H1 (cell line): Measurements from ENCODE around the gene ATXN7. TPM values are rescaled to one million over a fixed set of nuclear protein-coding genes. Genes with fewer than 3 reads are reported as not detected.

Experiments
- CEBPB ChIP-seq: IDR thresholded peaks from 2 replicates; pipeline ENCODE4 v1.6.1; 2012; ENCODE audit warnings: low read depth, low read length
- CHD2 ChIP-seq: IDR thresholded peaks from 2 replicates; pipeline ENCODE4 v1.6.1; 2012; ENCODE audit warnings: low read length, improper control_type of control experiment
- CREB1 ChIP-seq: IDR thresholded peaks from 2 replicates; pipeline ENCODE4 v1.6.1; 2012; ENCODE audit warnings: inconsistent platforms
- CTCF ChIP-seq, 3 experiments: IDR thresholded peaks; 1 replicate in 2 of 3; 2 replicates in 1 of 3; pipeline versions ENCODE4 v1.5.1 to v1.6.1; 2011; ENCODE audit warnings: low read length in 3 of 3, mild to moderate bottlenecking in 3 of 3, inconsistent platforms in 2 of 3, low read depth in 1 of 3, moderate library complexity in 1 of 3; ENCODE audit not compliant: insufficient read depth in 1 of 3; ENCODE audit errors: control extremely low read depth in 1 of 3
- HDAC2 ChIP-seq, 2 experiments: fragments of 300-600 bp in 1 of 2; sonication (generic) in 1 of 2; IDR thresholded peaks; 2 replicates each; pipeline ENCODE4 v1.6.1; 2011 to 2012; ENCODE audit warnings: low read depth in 2 of 2, low read length in 2 of 2, mild to moderate bottlenecking in 2 of 2, moderate library complexity in 2 of 2, borderline replicate concordance in 1 of 2, inconsistent platforms in 1 of 2
- JUN ChIP-seq: IDR thresholded peaks from 2 replicates; pipeline ENCODE4 v1.6.1; 2011; ENCODE audit warnings: low read depth, mild to moderate bottlenecking, improper control_type of control experiment, low read length
- PHF8 ChIP-seq: fragments of 200-600 bp; sonication (generic); conservative IDR thresholded peaks from 2 replicates; pipeline ENCODE4 v1.7.1; 2012; ENCODE audit warnings: low read depth, mild to moderate bottlenecking, inconsistent platforms, low read length, moderate library complexity
- POU5F1 ChIP-seq: IDR thresholded peaks from 2 replicates; pipeline ENCODE4 v1.6.1; 2011; ENCODE audit warnings: low read depth, mild to moderate bottlenecking, low read length, moderate library complexity
- TCF12 ChIP-seq: IDR thresholded peaks from 2 replicates; pipeline ENCODE4 v1.6.1; 2011; ENCODE audit warnings: low read depth, mild to moderate bottlenecking, low read length
- polyA plus RNA-seq, 7 experiments: library from polyadenylated mRNA; depleted of rRNA in 3 of 7; stranded (reverse) in 5 of 7; unstranded in 2 of 7; fragments of >200 nt in 5 of 7; fragments of 200-250 nt in 2 of 7; gene quantifications; 1 replicate in 5 of 7; 2 replicates in 1 of 7; 4 replicates in 1 of 7; pipeline versions ENCODE4 v1.2.1 to v1.2.3, GENCODE V29; 2011 to 2013; ENCODE audit warnings: missing spikeins in 2 of 7, mixed read lengths in 2 of 7
- total RNA-seq: library from RNA; stranded (reverse); fragmentation: NEBNext Ultra II Directional; extraction: Animal tissue kit (Norgen Biotek cat#: 25700); gene quantifications from 2 replicates; pipeline ENCODE4 v1.2.1, GENCODE V29; 2021

The ATXN7 gene
- total and polyA plus RNA-seq, 2 of the 8 experiments (the other 6 are each of a cell fraction or from before 2014, with no cell fraction given) = 15.5 to 16.8 TPM

DNA sequence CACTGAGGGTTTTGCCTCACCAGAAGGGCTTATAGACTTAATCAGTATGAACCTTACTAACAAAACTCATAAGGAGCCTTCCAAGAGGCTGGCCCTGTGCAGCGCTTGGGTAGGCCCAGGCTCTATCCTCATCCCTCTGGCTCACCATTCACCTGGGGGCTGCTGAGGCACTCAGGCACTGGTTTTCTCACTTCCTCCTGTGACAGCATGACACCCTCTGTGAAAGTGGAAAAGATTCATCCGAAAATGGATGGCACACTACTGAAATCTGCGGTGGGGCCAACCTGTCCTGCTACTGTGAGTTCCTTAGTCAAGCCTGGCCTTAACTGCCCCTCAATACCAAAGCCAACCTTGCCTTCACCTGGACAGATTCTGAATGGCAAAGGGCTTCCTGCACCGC is 118.3 kb downstream of the ATXN7 start (continued):
- TF ChIP-seq CTCF (IDR thresholded peaks at IDR 0.05; ENCODE audit: control extremely low read depth in 1 of 3, insufficient read depth in 1 of 3, low read depth in 1 of 3, low read length in 3 of 3) = no peak
- no peak for TF ChIP-seq JUN
- no peak for TF ChIP-seq PHF8
- no peak for TF ChIP-seq POU5F1
- TF ChIP-seq CREB1 = no peak
- no peak for TF ChIP-seq CEBPB
- no peak for TF ChIP-seq HDAC2 (IDR thresholded peaks at IDR 0.05; ENCODE audit: borderline replicate concordance in 1 of 2, low read depth in 2 of 2, low read length in 2 of 2)
- TF ChIP-seq TCF12 = no peak
- no peak for TF ChIP-seq CHD2
